Right lobe of liver (tissue), 6 donors: Measurements from ENCODE around the gene EIF4G3. TPM values are rescaled to one million over a fixed set of nuclear protein-coding genes. Genes with fewer than 3 reads are reported as not detected.
A peak's percentile ranks its signal among the peaks of the same experiment; 100 is the strongest.

ENCODE experiments used
- ATAC-seq, 4 donors: fragments of 200-7000 bp; cut with Tn5 transposase; one replicate each; pipeline ENCODE4 v1.9.1; 2020; ENCODE audit warnings: mild to moderate bottlenecking in 4 of 4, moderate library complexity in 4 of 4
- DNase-seq, 3 donors: peaks; one replicate each; pipeline ENCODE4 v3.0.0-alpha.2; 2020
- H3K27ac ChIP-seq, 3 donors: fragments of 200-600 bp; one replicate each; pipeline ENCODE4 v1.8.0; 2022
- H3K27me3 ChIP-seq, 2 donors: fragments of 200-600 bp; one replicate each; pipeline ENCODE4 v1.8.0; 2022
- H3K36me3 ChIP-seq, 4 donors: fragments of 200-600 bp; sonication (generic) in 1 of 4; one replicate each; pipeline versions ENCODE4 v1.5.1 to v1.8.0; 2017 to 2022; ENCODE audit warnings: control low read depth in 1 of 4
- H3K4me1 ChIP-seq, 4 donors: fragments of 200-600 bp; sonication (generic) in 1 of 4; one replicate each; pipeline versions ENCODE4 v1.5.1 to v1.8.0; 2017 to 2022; ENCODE audit warnings: control low read depth in 1 of 4
- H3K4me3 ChIP-seq, 3 donors: fragments of 200-600 bp; one replicate each; pipeline ENCODE4 v1.8.0; 2022
- H3K9me3 ChIP-seq, 4 donors: fragments of 200-600 bp; sonication (generic) in 1 of 4; one replicate each; pipeline versions ENCODE4 v1.5.1 to v1.8.0; 2017 to 2022; ENCODE audit warnings: control low read depth in 1 of 4
- CTCF ChIP-seq, 4 donors: fragments of 200-600 bp in 3 of 4; fragments of 450-650 bp in 1 of 4; IDR thresholded peaks; one replicate each; pipeline versions ENCODE4 v1.5.1 to v1.8.0; 2016 to 2022; ENCODE audit warnings: antibody characterized with exemption in 4 of 4, mild to moderate bottlenecking in 2 of 4
- POLR2A ChIP-seq: fragments of 450-650 bp; IDR thresholded peaks from one replicate; pipeline ENCODE4 v1.6.1; 2017; ENCODE audit warnings: antibody characterized with exemption, mild to moderate bottlenecking
- WGBS: methylation state at CpG from one replicate; pipeline ENCODE4 v1.1.6; 2018; ENCODE audit warnings: low coverage, low lambda C conversion rate; ENCODE audit not compliant: insufficient coverage; ENCODE audit errors: missing lambda C conversion rate; 5-methylcytosine and 5-hydroxymethylcytosine counted together
- intact Hi-C, 2 donors: fragments of 100-400 bp; cut with DNase I; formaldehyde crosslinking; loops; one replicate each; pipeline versions ENCODE4 v1.11.2 to v1.14.1; 2022
- total RNA-seq, 6 experiments: library from RNA; depleted of rRNA in 2 of 6; stranded (reverse); fragments of >200 nt in 2 of 6; fragmentation: NEBNext Ultra II Directional in 3 of 6; extraction: Animal tissue kit (Norgen Biotek cat#: 25700) in 3 of 6; gene quantifications; one replicate each; pipeline versions ENCODE4 v1.1.0 to v1.2.4, GENCODE V29; 2016 to 2023
- donor health status: DM: no; HTN: yes; CAD: no.
- donor health status: DM: no; HTN: no; CAD: no.
- donor health status: DM: no; HTN: no; CAD: no.
- donor health status: DM: no; HTN: yes; CAD: no.
- donor health status: DM: no; HTN: yes; CAD: no.

The EIF4G3 gene
- total RNA-seq, 6 experiments from 2014 or later: 14.4 to 29.9 (median 23.5) TPM

GRCh38 chr1:21131200-21131599, 45.5 kb downstream of the EIF4G3 start:
- TF ChIP-seq CTCF (IDR thresholded peaks at IDR 0.05) (no peak), POLR2A (no peak)
- DNase-seq (no peak), ATAC-seq (no peak)
- Histone ChIP-seq H3K36me3 (no peaks in the 10 kb centered on the region), H3K4me3 (no peak overlapping the region), H3K27ac (no peak overlapping the region), H3K9me3 (no peaks in the 10 kb centered on the region), H3K4me1 (no peaks in the 10 kb centered on the region), H3K27me3 (no peaks in the 10 kb centered on the region)
- 100% methylated on average over 1 of the region's 1 CpG for WGBS
- intact Hi-C loops: no loop called here

DNA sequence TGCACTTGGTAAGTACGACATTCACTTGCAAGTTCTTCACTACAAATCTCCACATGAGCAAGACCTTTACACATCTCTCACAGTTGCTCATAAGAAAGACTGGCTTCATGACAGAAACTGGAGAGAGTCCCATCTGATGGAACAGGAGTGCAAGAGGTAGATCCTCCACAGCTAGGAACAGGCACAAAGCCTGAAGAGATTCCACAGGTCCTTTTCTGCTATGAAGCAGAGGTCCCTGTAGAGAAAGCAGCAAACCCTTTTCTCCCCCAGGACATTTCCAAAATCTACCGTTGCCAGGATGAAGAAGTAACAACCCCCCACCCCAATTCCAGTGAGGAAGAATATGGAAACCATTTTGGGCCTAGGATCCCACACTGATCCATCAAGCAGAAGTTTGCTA, 47.3 kb downstream of the EIF4G3 start:
- peak in 1 of 4 donors; percentile 25 for ATAC-seq
- 42% methylated on average over 2 of the region's 2 CpGs for WGBS
- intact Hi-C loops: no loop called here

GRCh38 chr1:21126324-21126723, 50.4 kb downstream of the EIF4G3 start:
- no peak overlapping the region for H3K4me3 ChIP-seq
- DNase-seq: no peak
- TF ChIP-seq POLR2A: no peak
- no peak for TF ChIP-seq CTCF (IDR thresholded peaks at IDR 0.05)
- H3K27ac ChIP-seq: no peak overlapping the region
- H3K27me3 ChIP-seq: no peaks in the 10 kb centered on the region
- WGBS: 43% methylated on average over 4 of the region's 4 CpGs
- H3K9me3 ChIP-seq: no peaks in the 10 kb centered on the region
- no peaks in the 10 kb centered on the region for H3K36me3 ChIP-seq
- intact Hi-C loops: no loop called here
- peaks cover 0 to 16% (median 2%) of the 10 kb centered on the region in 4 donors for H3K4me1 ChIP-seq
- peak in 1 of 4 donors; percentile 29 for ATAC-seq

More for the DNA sequence above, 47.3 kb downstream of the EIF4G3 start:
- DNase-seq: no peak
- H3K4me1 ChIP-seq: peaks cover 0 to 2% (median 0%) of the 10 kb centered on the region in 4 donors
- no peak overlapping the region for H3K4me3 ChIP-seq
- no peak overlapping the region for H3K27ac ChIP-seq
- TF ChIP-seq POLR2A (no peak), CTCF (IDR thresholded peaks at IDR 0.05) (no peak)
- no peaks in the 10 kb centered on the region for H3K27me3 ChIP-seq
- no peaks in the 10 kb centered on the region for H3K36me3 ChIP-seq
- H3K9me3 ChIP-seq: no peaks in the 10 kb centered on the region

GRCh38 chr1:21124846-21125245, 51.9 kb downstream of the EIF4G3 start:
- intact Hi-C loops: no loop called here
- Histone ChIP-seq H3K27me3 (no peaks in the 10 kb centered on the region), H3K4me1 (peaks cover 0 to 16% (median 2%) of the 10 kb centered on the region in 4 donors), H3K4me3 (no peak overlapping the region), H3K27ac (no peak overlapping the region), H3K36me3 (no peaks in the 10 kb centered on the region), H3K9me3 (no peaks in the 10 kb centered on the region)
- no peak for DNase-seq
- no peak for ATAC-seq
- TF ChIP-seq CTCF (IDR thresholded peaks at IDR 0.05) (no peak), POLR2A (no peak)
- 87% methylated on average over 1 of the region's 1 CpG for WGBS
